LNCaP clone FGC (cell line): ENCODE data around the gene TRMT11.

Experiments
- DNase-seq: peaks from one replicate; pipeline ENCODE4 v3.0.0-alpha.2; 2011; ENCODE audit warnings: low read depth
- H3K4me3 ChIP-seq: 2 replicates; pipeline ENCODE4 v1.5.1; 2011; ENCODE audit warnings: mild to moderate bottlenecking, low read depth, low read length, control low read depth
- CTCF ChIP-seq: IDR thresholded peaks from 2 replicates; pipeline ENCODE4 v1.5.1; 2012; ENCODE audit warnings: mild to moderate bottlenecking; ENCODE audit not compliant: control insufficient read depth, insufficient read depth; ENCODE audit errors: extremely low read depth

The TRMT11 gene

GRCh38 chr6:126034656-126035055, 48.3 kb downstream of the TRMT11 start:
- DNase-seq, result no peak
- TF ChIP-seq CTCF, result no peak
- H3K4me3 ChIP-seq, result no peak overlapping the region

GRCh38 chr6:126035764-126036163, 49.4 kb downstream of the TRMT11 start:
- no peak for TF ChIP-seq CTCF
- DNase-seq, result no peak
- no peak overlapping the region for H3K4me3 ChIP-seq

GRCh38 chr6:126038234-126038633, 51.9 kb downstream of the TRMT11 start:
- DNase-seq, result no peak

GRCh38 chr6:126039284-126039683, 52.9 kb downstream of the TRMT11 start:
- no peak for TF ChIP-seq CTCF
- DNase-seq, result no peak
- no peak overlapping the region for H3K4me3 ChIP-seq

More at GRCh38 chr6:126038234-126038633, 51.9 kb downstream of the TRMT11 start:
- no peak overlapping the region for H3K4me3 ChIP-seq
- no peak for TF ChIP-seq CTCF

GRCh38 chr6:126040394-126040793, 54.1 kb downstream of the TRMT11 start:
- TF ChIP-seq CTCF, result no peak
- no peak overlapping the region for H3K4me3 ChIP-seq
- no peak for DNase-seq

GRCh38 chr6:126040826-126041225, 54.5 kb downstream of the TRMT11 start:
- H3K4me3 ChIP-seq, result no peak overlapping the region

More at GRCh38 chr6:126040826-126041225, 54.5 kb downstream of the TRMT11 start:
- TF ChIP-seq CTCF, result no peak
- peak; percentile 34 for DNase-seq
